HEK293T (cell line): ENCODE measurements around the gene BIN1.

Experiments
- ELF4 ChIP-seq: fragments of 450-650 bp; IDR thresholded peaks from 2 replicates; pipeline ENCODE4 v1.6.1; 2017; ENCODE audit warnings: antibody characterized with exemption
- FOXA1 ChIP-seq: fragments of 450-650 bp; IDR thresholded peaks from 2 replicates; pipeline ENCODE4 v1.6.1; 2016; ENCODE audit warnings: mild to moderate bottlenecking
- FOXK2 ChIP-seq: fragments of 450-650 bp; IDR thresholded peaks from 2 replicates; pipeline ENCODE4 v1.6.1; 2016; ENCODE audit warnings: mild to moderate bottlenecking
- SP1 ChIP-seq: fragments of 450-650 bp; IDR thresholded peaks from 2 replicates; pipeline ENCODE4 v1.6.1; 2017

DNA sequence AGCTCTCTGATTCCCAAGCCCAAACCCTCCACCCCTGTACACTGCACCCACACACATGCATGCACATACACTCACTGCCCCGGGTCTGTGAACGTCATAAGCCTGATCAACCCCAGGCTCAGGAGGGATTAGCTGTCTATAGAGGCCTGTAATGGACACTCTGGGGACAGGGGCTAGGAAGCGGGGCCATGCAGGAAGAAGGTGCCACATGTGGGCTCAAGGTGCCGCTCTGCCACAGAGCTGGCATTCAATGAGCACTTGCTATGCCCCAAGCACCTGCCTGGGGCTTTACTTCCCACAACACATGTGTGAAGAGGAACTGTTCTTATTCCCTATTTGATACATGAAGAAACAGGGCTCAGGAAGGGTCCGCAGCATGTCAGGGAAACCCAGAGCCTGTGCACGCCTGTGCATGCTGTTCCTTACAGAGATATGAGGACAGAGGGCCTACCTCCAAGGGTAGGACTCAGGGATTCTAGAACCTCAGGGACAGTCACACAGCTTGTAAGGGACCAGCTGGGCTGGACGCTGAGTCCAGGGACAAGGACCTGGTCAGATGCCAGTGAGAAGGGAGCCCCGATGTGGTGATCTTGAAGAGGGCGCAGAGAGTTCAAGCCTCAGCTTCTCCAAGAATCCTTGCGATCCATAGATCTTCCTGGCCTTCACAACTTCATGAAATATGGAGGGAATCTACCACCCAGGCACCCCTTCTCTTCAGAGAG lies 5.0 kb downstream of the BIN1 start:
- TF ChIP-seq SP1 = no peak
- TF ChIP-seq FOXK2 = no peak
- TF ChIP-seq FOXA1 = no peak
- no peak for TF ChIP-seq ELF4
